ENCODE measurements around the gene PRRG4. TPM values are rescaled to one million over a fixed set of nuclear protein-coding genes. Genes with fewer than 3 reads are reported as not detected.
"Not testable (repeated sequence)": the region's sequence is repeated elsewhere in the genome, so short reads cannot be mapped to it uniquely, and the experiment has no call there.

Gene PRRG4
- 0.08 and 0.21 TPM in 2 replicates for total RNA-seq
- polyA plus RNA-seq (2012), result 0.03 TPM

DNA sequence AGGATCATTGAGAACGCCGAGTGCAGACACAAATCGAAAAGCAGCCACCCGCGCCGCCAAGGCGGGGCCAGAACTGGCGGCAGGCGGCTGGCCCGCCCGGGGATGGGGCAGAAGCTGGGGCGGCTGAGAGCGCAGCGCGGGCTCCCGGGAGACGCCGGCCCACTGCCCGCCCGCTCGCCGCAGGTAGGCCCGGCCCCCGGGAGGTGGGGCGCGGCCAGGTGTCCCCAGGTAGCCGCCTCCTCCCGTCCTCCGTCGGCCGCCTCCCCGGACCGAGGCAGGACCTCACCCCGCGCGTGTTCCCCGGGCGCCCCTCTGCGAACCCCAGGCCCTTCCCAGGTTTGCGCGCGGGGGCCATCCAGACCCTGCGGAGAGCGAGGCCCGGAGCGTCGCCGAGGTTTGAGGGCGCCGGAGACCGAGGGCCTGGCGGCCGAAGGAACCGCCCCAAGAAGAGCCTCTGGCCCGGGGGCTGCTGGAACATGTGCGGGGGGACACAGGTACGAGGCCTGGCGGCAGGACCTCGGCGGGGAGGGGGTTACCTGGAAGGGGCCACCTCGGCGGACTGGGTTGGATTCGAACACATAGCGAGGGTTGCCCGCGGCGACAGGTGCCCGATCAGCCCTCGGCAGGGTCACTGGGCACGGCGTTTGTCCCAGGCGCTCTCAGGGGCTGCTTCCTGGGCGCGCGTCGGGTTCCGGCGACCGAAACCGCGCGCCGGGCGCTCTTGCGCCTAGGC lies at the start of gene PRRG4:
PRRG4 (plus strand) TSS at position 248 of the 733 bp plus-strand sequence. CDS start 603 bp downstream, outside the sequence.
- peak; percentile 34 for DNase-seq (ENCODE audit: low read depth)

DNA sequence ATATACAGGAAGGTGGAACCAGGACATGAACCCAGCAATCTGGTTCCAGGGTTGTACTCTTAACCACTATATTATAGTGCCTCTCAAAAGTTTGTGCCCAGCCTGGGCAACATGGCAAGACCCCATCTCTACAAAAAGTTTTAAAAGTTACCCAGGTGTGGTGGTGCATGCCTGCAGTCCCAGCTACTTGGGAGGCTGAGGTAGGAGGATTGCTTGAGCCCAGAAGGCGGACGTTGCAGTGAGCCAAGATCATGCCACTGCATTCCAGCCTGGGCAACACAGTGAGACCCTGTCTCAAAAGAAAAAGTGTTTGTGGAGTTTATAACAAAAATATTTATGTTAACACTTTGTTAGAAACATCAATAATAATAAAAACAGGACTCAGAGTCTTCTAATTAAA lies 48.9 kb upstream of the PRRG4 start:
- DNase-seq (ENCODE audit: low read depth), result not testable (repeated sequence)

DNA sequence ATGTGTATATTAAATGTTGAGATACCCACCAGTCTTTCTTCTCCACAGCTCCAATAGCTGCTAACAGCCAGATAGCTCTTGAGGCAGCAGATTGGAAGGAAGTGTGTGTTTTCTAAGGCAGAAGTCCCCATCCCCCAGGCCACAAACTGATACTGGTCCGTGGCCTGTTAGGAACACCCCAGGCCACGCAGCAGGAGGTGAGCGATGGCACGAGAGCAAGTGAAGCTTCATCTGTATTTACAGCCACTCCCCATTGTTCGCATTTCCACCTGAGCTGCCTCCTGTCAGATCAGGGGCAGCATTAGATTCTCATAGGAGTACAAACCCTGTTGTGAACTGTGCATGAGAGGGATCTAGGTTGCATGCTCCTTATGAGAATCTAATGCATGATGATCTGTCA lies 48.0 kb upstream of the PRRG4 start:
- no peak for DNase-seq (ENCODE audit: low read depth)

DNA sequence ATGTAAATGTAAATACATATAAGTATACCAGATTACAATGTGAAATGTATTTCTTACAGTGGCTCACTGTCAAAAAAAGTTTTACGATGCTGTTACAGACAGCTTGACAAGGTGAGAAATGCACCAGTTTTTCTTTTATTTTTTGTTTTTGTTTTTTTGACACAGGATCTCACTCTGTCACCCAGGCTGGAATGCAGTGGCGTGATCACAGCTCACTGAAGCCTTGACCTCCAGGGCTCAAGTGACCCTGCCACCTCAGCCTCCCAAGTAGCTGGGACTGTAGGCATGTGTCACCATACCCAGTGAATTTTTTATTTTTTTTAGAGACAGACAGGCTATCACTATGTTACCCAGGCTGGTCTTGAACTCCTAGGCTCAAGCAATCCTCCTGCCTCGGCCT lies 44.5 kb upstream of the PRRG4 start:
- DNase-seq (ENCODE audit: low read depth), result no peak

DNA sequence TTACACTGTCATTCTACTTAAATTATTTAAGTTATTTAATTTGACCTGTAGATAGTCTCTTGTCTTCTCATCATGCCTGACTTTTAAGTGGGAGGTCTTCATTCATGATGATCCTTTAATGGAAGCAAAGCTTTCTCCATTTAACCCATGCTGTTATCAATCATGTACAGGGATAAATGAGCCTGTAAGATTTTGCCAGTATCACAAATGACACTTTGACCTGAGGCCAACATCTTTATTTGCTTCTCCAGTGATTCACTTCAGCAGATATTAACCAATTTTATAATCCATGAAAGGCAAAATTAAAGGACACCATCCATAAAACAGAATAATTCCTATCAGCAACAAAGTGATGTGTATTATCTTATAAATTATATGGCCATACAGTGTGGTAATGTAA lies 42.9 kb upstream of the PRRG4 start:
- no peak for DNase-seq (ENCODE audit: low read depth)

DNA sequence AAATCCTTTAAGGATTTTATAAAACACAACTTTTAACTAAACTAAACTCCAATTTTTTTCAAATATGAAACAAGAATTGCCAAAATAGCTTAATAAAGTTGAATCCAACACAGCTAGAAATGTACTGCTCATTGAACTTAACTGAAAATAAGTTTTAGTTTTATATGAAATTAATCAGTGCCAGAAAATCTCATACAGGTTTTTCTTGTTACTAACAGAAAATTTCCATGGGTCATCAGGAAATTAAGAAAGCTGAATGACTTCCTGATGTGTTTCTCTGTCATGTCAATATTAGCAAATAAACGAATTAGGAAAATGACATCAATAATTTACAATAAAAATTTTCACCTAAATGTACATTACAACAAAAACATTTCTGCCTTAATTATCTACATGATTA lies 38.8 kb upstream of the PRRG4 start:
- DNase-seq (ENCODE audit: low read depth), result no peak

DNA sequence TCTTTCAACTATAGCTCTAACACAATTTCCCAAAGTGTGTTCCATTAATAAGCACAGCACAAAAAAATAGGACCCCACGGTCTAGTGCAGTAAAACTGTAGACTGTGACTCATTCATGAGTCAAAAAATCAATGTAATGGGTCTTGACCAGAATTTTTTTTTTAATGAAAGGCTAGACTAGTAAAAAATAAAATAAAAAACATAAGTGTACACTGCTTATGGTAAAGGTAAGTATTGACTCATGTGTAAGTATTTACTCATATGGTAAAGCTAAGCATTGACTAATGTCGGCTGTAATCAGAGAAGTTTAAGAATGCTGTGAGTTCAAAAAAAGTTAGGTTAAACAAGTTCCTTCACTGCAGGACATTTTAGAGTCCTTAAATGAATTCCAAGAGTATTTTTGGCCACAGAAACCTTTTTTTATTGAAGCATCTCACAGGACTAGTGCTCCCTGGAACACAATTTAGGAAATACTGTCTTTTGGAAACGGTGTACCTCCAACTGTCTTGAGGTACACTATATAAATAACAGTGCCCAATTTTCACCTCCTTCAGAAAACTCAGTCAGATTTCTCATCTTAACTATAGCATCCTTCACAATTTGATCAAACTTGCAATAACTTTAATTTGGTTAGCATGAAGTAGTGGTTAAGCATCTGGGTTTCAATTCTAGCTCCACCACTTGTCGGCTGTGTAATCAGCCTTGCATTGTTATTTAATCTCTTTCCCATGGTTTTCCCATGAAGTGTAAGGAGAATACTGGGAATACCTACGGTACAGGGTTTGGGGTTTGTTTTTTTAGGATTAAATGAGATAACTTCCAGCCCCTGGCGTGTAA lies 37.4 kb upstream of the PRRG4 start:
- DNase-seq (ENCODE audit: low read depth), result no peak

DNA sequence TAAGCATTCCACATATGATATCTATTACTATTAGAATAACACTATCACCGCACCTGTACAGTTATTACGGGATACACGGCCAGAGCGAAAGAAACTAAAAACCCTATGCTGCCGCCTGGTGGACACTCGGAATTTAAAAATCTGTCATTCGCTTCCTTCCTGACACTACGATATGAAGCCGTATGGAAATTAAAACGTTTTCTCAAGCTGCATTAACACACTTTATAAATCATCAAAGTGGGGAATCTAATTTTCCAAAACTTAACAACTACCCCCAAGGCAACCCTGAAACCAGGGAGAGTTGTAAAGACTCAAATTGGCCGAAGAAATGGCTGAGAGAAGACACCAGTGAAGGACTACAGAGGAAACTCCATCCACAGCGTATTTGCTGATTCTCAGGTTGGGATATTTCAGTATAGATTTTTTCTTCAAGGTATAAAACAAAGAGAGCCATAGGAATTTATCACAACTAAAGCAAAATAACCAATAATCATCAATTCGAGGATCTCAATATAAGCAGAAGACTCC lies 36.7 kb upstream of the PRRG4 start:
- peak; percentile 61 for DNase-seq (ENCODE audit: low read depth)

DNA sequence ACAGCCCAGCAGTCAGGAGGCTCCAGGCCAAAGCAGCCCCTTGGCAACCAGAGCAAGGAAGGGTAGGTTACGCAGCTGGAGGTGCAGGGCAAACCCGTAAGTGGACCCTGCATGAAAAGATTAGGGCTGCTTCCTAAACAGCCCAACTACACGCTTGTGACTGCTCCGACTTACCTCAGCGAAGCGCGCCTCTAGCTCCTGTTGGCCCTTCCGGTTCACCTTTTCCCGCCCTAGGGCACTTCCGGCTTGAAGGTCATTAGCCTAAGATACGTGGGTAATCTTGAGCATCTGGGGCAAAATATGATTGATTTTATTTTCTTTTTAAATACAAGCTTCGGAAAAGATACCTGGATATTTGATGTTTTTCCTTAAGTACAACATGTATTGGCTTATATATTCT lies 35.3 kb upstream of the PRRG4 start, which contains the start of gene CCDC73:
CCDC73 (minus strand) TSS at position 224 of the 400 bp plus-strand sequence. CDS start 34,419 bp downstream, outside the sequence.
- DNase-seq (ENCODE audit: low read depth), result no peak

DNA sequence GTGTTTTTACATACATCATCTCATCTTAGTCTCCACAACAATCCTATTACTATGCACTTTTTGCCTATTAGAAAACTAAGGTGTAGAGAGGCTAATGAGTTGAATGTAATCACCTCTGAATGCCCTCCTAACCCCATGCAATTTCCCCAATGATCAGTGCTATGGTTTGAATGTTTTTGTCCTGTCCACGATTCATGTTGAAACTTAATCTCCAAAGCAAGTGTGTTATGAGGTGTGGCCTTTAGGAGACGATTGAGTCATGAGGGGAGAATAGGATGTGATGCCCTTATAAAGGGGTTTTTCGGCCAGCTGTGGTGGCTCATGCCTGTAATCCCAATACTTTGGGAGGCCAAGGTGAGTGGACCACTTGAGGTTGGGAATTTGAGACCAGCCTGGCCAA lies 33.3 kb upstream of the PRRG4 start:
- peak; percentile 20 for DNase-seq (ENCODE audit: low read depth)

DNA sequence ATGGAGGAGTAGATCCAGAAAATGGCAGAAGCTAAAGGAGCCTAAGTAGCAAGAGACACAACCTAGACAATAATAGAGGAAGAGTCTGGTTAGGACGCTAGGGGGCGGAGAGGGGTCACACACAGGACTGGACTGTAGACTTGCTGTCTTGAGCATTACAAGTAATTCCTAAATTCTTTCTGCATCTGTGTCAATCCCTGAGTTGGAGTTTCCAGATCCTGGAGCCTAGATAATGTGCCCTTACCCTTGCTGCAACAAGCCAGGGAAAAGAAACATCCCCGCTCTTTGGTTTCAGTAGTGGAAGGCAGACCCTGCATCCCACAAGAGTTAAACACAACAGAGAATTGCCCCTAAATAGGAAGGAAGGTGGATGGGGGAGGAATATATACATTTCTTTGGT lies 20.4 kb upstream of the PRRG4 start:
- peak; percentile 79 for DNase-seq (ENCODE audit: low read depth)

DNA sequence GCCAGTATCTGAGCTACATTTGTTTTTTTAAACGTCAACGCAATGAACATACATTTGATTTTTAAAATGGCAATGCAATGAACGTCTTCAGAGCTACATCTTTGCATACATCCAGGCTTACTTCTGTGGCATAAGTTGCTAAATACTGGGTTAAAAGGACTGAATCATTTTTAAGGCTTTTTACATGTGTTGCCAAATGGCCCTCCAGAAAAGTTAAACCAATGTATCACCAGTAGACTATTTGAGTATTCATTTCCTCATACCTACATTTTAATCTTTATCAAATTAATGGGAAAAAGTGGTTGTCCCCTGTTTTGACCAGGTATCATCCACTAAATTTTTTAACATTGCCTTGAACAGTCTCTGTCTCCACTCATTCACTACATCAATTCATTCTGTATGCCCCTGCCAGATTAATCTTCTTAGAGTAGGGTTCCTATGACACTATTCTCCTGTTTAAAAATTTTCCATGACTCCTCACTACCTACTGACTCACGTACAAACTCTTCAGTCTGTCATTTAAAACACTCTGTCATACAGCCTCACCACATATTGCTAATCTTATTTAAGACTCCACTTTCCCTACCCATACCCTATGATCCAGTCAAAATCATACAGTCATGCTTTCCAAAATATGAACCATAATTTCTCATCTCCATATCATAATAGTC lies 12.4 kb upstream of the PRRG4 start:
- DNase-seq (ENCODE audit: low read depth), result no peak

DNA sequence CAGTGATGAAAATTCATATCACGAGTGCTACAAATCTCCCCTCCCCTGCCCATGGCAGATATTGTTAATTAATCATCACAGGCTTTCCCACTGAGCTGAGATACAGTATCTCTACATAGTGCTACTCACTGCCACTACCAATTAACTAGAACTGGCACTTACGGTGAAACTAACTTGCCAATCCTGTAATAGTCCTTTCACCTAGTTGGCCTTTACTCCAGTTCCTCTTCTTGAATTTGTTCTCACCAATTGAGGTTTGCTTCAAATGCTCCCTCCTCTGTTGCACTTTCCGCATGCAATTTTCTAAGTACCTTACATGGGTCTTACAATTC lies 11.9 kb upstream of the PRRG4 start:
- no peak for DNase-seq (ENCODE audit: low read depth)

DNA sequence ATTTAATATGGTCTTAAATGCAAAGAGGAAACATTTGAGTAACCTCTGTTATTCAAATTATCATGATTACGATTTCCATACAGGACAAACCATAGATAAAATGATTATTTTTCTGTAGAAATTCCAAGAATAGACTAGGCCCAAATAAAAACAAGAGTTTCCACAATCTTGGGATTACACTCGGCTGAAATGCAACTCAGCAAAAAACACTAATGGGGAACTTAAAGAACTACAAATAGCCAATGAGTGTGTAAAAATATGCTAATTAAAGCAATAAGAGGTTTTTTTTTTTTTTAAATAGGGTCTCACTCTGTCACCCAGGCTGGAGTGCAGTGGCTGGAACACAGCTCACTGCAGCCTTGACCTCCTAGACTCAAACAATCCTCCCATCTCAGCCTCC lies 10.5 kb upstream of the PRRG4 start:
- DNase-seq (ENCODE audit: low read depth), result no peak

DNA sequence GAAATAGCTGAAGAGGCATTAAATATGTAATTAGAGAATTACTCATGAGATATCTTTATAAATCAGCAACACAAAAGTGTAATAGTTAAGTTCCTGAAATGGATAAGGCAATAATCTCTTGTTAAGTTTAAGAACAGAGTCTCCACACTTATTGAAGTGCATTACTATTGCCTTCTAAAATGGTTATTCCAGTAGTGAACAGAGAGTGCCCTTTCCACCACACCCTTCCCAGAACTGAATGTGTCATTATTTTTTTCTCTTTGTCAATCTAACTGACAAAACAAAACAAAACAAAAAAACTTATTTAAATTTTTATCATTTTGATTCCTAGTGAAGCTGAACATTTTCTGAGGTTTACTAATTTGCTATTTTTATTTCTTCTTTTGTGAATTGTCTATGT lies 9.2 kb upstream of the PRRG4 start:
- DNase-seq (ENCODE audit: low read depth), result no peak

DNA sequence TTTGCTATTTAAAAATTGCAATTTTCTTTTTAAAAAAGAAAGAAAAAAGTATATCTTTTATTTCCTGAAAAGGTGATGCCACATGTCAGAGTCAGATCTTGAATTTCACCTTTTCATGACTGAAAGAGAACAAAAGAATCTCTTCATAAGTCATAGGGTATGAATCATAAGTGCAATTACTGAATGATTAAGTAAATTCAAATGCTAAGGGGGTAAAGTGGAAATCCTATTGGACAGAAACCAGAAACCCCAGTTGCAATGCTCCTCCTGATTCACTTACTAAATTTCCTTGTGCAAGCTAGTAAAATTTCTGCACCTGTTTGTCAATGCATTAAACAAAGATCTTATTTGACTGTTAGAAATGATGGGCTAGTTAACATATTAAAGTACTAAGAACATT lies 8.2 kb upstream of the PRRG4 start:
- no peak for DNase-seq (ENCODE audit: low read depth)

DNA sequence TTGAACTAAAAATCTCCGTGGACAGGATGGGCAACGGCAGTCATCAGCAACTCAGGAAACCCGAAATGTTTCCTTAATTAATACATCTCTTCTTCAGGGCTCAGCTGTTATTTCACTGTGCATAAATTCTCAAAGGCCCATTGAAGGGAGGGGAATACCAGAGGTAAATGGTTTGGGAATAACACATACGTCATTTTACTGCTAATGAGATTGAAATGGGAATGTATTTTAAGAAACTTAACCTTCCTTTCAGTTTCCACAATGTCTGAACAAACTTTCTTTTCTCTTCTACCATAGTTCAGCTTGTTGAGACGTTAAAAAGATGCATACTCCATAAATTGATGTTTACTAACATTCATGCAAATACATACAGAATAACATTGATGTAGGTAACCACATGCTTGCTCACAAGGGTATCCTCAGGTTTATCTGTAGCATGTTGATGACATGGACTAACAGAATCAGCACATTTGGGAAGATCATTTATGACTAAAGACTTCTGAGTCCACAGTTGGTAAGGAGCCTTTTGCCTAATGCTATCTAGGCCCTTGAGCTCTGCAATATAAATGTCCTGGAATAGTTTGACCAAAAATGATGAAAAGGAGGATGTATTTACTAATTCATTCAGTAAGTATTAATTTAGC lies 7.7 kb upstream of the PRRG4 start:
- no peak for DNase-seq (ENCODE audit: low read depth)

DNA sequence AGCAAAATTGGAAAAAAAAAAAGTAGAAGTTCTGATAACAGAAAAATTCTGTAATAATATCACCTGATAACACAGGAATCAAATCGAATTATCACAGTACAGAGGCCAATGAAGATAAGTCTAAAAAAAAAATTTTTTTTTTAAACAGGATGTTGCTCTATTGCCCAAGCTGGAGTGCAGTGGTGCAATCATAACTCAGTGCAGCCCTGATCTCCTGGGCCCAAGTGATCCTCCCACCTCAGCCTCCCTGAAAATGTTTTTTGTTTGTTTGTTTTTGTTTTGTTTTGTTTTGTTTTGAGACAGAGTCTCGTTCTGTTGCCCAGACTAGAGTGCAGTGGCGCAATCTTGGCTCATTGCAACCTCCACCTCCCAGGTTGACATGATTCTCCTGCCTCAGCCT lies 6.1 kb upstream of the PRRG4 start:
- not testable (repeated sequence) for DNase-seq (ENCODE audit: low read depth)

DNA sequence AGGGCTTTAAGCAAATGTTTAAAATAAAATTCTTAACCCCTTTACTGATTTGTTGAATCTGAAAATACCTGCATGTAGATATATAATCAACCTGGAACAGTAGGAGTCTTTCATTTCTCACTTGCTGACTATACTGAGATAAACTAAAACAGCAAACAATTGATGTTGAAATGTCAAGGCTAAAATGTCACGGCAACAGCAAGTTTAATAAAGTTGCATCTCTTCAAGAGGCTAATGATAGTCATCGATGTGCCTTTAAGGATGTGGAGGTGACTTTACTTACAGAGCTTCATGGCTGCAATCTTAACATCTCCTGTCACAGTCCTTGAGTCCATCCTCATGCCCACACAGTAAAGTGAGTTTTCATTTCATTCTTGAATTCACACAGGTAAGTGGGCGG lies 3.6 kb upstream of the PRRG4 start:
- no peak for DNase-seq (ENCODE audit: low read depth)

DNA sequence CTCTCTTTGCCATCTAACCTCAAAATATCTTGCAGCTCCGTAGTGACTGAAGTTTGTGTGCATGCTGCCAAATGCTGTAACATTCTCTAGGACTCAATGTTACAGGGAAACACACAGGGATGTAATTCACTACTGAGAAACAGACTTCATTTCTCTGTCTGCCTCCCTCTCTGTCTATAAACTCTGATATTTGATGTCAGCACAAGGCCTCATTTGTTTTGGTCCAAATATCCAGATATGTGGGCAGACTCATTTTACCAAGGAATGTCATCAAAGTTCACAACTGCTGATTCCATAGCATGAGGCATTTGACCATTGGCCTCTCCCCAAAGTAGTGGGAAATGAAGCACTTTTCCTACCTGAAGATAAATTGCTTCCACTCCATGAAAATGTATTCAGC lies 2.5 kb upstream of the PRRG4 start:
- DNase-seq (ENCODE audit: low read depth), result no peak

DNA sequence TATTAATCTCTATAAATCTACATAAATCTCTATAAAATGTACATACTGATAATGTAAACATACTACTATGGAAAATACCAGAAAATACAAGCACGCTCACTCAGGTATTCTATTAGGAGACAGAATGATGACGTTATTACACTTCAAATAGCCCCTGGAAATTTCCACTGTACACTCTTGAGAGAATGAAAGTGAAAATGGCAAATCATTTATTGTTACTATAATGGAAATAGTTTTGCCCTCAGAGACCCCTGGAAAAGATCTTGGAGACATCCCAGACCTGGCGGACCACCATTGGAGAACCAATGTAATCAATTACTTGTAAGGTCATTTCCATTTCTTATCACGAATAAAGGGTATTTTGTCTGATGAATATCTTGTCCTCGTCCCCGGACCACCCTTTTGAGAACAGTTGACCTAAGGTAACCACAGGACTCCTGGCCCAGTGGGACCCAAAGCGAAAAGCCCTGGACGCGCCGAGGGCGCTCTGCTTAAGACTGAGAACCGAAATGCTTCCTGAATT lies 509 bp upstream of the PRRG4 start:
- DNase-seq (ENCODE audit: low read depth), result no peak
